IMR-90 (cell line): ENCODE measurements around the gene CRTC1. TPM values are rescaled to one million over a fixed set of nuclear protein-coding genes. Genes with fewer than 3 reads are reported as not detected.

Source experiments
- ATAC-seq: fragments of 200-7000 bp; cut with Tn5 transposase; 2 replicates; pipeline ENCODE4 v1.9.1; 2020; ENCODE audit warnings: low read depth, mild to moderate bottlenecking, moderate library complexity
- BruUV-seq: library from RNA; stranded (reverse); fragments of 400-500 nt; replicated peaks from 2 replicates; lab custom pipeline; 2021; lab: Mats Ljungman, UMichigan
- CTCF ChIA-PET: fragments of 300-600 bp; formaldehyde crosslinking; extraction: SDS; loops from one replicate; lab custom pipeline; 2021; ENCODE audit warnings: antibody characterized with exemption; lab: Yijun Ruan, JAX
- POLR2A ChIA-PET: fragments of 300-600 bp; sonication (Branson Sonifier 250); formaldehyde crosslinking; loops from one replicate; lab custom pipeline; 2022; ENCODE audit warnings: antibody characterized with exemption; ENCODE audit not compliant: unreplicated experiment; lab: Charles Lee
- DNase-seq: peaks from one replicate; pipeline ENCODE4 v3.0.0; 2013
- H2AFZ ChIP-seq: replicated peaks from 2 replicates; pipeline ENCODE3; 2013; ENCODE audit warnings: low read length, mild to moderate bottlenecking; ENCODE audit not compliant: poor library complexity
- H2AK5ac ChIP-seq: 2 replicates; pipeline ENCODE4 v1.6.1; 2013; ENCODE audit warnings: low read depth, low read length, inconsistent platforms
- H2AK9ac ChIP-seq: replicated peaks from 2 replicates; pipeline ENCODE3; 2013; ENCODE audit warnings: mild to moderate bottlenecking, low read depth, low read length, moderate library complexity; ENCODE audit not compliant: poor library complexity
- H2BK120ac ChIP-seq: 2 replicates; pipeline ENCODE4 v1.6.1; 2013; ENCODE audit warnings: low read depth, low read length, inconsistent platforms
- H2BK15ac ChIP-seq: 3 replicates; pipeline ENCODE4 v1.6.1; 2013; ENCODE audit warnings: low read depth, low read length, inconsistent platforms
- H2BK20ac ChIP-seq: 2 replicates; pipeline ENCODE4 v1.6.1; 2013; ENCODE audit warnings: low read depth, mild to moderate bottlenecking, inconsistent platforms, low read length, moderate library complexity
- H2BK5ac ChIP-seq: 2 replicates; pipeline ENCODE4 v1.6.1; 2013; ENCODE audit warnings: mild to moderate bottlenecking, low read depth, low read length, inconsistent platforms; ENCODE audit not compliant: poor library complexity, severe bottlenecking
- H3K14ac ChIP-seq: replicated peaks from 2 replicates; pipeline ENCODE4 v1.6.1; 2013; ENCODE audit warnings: low read depth, low read length, inconsistent platforms
- H3K18ac ChIP-seq: 2 replicates; pipeline ENCODE4 v1.6.1; 2013; ENCODE audit warnings: low read depth, low read length, control low read depth
- H3K23ac ChIP-seq: 2 replicates; pipeline ENCODE4 v1.6.1; 2013; ENCODE audit warnings: low read depth, low read length, inconsistent platforms
- H3K27ac ChIP-seq: 2 replicates; pipeline ENCODE4 v1.5.1; 2013; ENCODE audit warnings: mild to moderate bottlenecking, control low read depth, low read length; ENCODE audit not compliant: insufficient read depth
- H3K27me3 ChIP-seq: 2 replicates; pipeline ENCODE4 v1.6.1; 2013; ENCODE audit warnings: low read length; ENCODE audit not compliant: control insufficient read depth, insufficient read depth
- H3K36me3 ChIP-seq: 2 replicates; pipeline ENCODE4 v1.6.1; 2013; ENCODE audit warnings: low read length, mixed read lengths; ENCODE audit not compliant: control insufficient read depth, insufficient read depth
- H3K4ac ChIP-seq: 2 replicates; pipeline ENCODE4 v1.6.1; 2013; ENCODE audit warnings: low read depth, low read length, inconsistent platforms
- H3K4me1 ChIP-seq: 2 replicates; pipeline ENCODE4 v1.6.1; 2013; ENCODE audit warnings: low read length, mixed read lengths; ENCODE audit not compliant: control insufficient read depth, insufficient read depth
- H3K4me2 ChIP-seq: 2 replicates; pipeline ENCODE4 v1.6.1; 2013; ENCODE audit warnings: low read depth, mild to moderate bottlenecking, control low read depth, low read length, moderate library complexity
- H3K4me3 ChIP-seq: 2 replicates; pipeline ENCODE4 v1.5.1; 2013; ENCODE audit warnings: low read depth, mild to moderate bottlenecking, control low read depth, low read length, moderate library complexity; ENCODE audit not compliant: insufficient read depth
- H3K56ac ChIP-seq: 2 replicates; pipeline ENCODE4 v1.6.1; 2013; ENCODE audit warnings: low read length, inconsistent platforms; ENCODE audit not compliant: insufficient read depth; ENCODE audit errors: extremely low read depth
- H3K79me1 ChIP-seq, 2 experiments: 2 replicates each; pipeline ENCODE4 v1.6.1; 2013; ENCODE audit warnings: low read length in 2 of 2, inconsistent platforms in 1 of 2, low read depth in 1 of 2
- H3K9ac ChIP-seq: 2 replicates; pipeline ENCODE4 v1.6.1; 2013; ENCODE audit warnings: low read depth, low read length, control low read depth
- H3K9me1 ChIP-seq: 2 replicates; pipeline ENCODE4 v1.6.1; 2013; ENCODE audit warnings: low read length, inconsistent platforms; ENCODE audit not compliant: insufficient read depth
- H3K9me3 ChIP-seq: 2 replicates; pipeline ENCODE4 v1.6.1; 2013; ENCODE audit warnings: low read length; ENCODE audit not compliant: control insufficient read depth, insufficient read depth
- H4K20me1 ChIP-seq: 2 replicates; pipeline ENCODE4 v1.6.1; 2013; ENCODE audit warnings: low read length, inconsistent platforms; ENCODE audit not compliant: insufficient read depth
- H4K5ac ChIP-seq: 2 replicates; pipeline ENCODE4 v1.6.1; 2013; ENCODE audit warnings: mild to moderate bottlenecking, low read depth, low read length, control low read depth
- H4K8ac ChIP-seq, 2 experiments: 2 replicates each; pipeline ENCODE4 v1.6.1; 2013; ENCODE audit warnings: low read depth in 2 of 2, low read length in 2 of 2, control low read depth in 1 of 2, inconsistent platforms in 1 of 2
- H4K91ac ChIP-seq: 2 replicates; pipeline ENCODE4 v1.6.1; 2013; ENCODE audit warnings: low read depth, low read length, inconsistent platforms; ENCODE audit not compliant: insufficient read depth
- BHLHE40 ChIP-seq: fragments of 150-350 bp; IDR thresholded peaks from 2 replicates; pipeline ENCODE4 v1.6.1; 2016; ENCODE audit warnings: mild to moderate bottlenecking, low read depth, low read length
- CHD1 ChIP-seq: IDR thresholded peaks from 2 replicates; pipeline ENCODE4 v1.6.1; 2012; ENCODE audit warnings: low read depth, low read length, improper control_type of control experiment
- FOS ChIP-seq: fragments of 150-350 bp; IDR thresholded peaks from 2 replicates; pipeline ENCODE4 v1.6.1; 2016; ENCODE audit warnings: low read depth, low read length
- NFE2L2 ChIP-seq: fragments of 150-350 bp; IDR thresholded peaks from 2 replicates; pipeline ENCODE4 v1.6.1; 2016; ENCODE audit warnings: low read depth, mild to moderate bottlenecking, low read length
- POLR2A ChIP-seq: IDR thresholded peaks from 2 replicates; pipeline ENCODE4 v1.6.1; 2012; ENCODE audit warnings: mild to moderate bottlenecking, low read depth, low read length
- RFX5 ChIP-seq: IDR thresholded peaks from 2 replicates; pipeline ENCODE4 v1.8.0; 2012; ENCODE audit warnings: low read depth, mild to moderate bottlenecking, low read length, moderate library complexity
- SMC3 ChIP-seq: fragments of 150-350 bp; IDR thresholded peaks from 2 replicates; pipeline ENCODE4 v1.6.1; 2016; ENCODE audit warnings: low read depth, mild to moderate bottlenecking, antibody characterized with exemption, low read length, moderate library complexity
- WGBS, 2 experiments: methylation state at CpG; one replicate each; pipeline versions ENCODE4 v1.1.5 to v1.1.7; 2013; ENCODE audit warnings: missing lambda C conversion rate in 2 of 2; ENCODE audit not compliant: insufficient read length in 1 of 2; ENCODE audit errors: extremely low coverage in 2 of 2; 5-methylcytosine and 5-hydroxymethylcytosine counted together
- dilution Hi-C: fragments of 300-500 bp; cut with HindIII; formaldehyde crosslinking; loops from one replicate; pipeline ENCODE4 v1.14.3; 2018; ENCODE audit warnings: low sequenced_read_pairs; ENCODE audit not compliant: unreplicated experiment
- in situ Hi-C: fragments of 300-500 bp; cut with MboI; formaldehyde crosslinking; loops from 3 replicates; pipeline ENCODE4 v1.14.3; 2019; ENCODE audit warnings: low sequenced_read_pairs, inconsistent platforms, mixed read lengths
- intact Hi-C: fragments of 100-400 bp; cut with micrococcal nuclease; formaldehyde crosslinking; loops from 2 replicates; pipeline ENCODE4 v1.10.0; 2022
- polyA plus RNA-seq, 3 experiments: library from polyadenylated mRNA; depleted of rRNA; stranded (reverse); fragments of >200 nt; gene quantifications; 2 replicates each; pipeline ENCODE4 v1.2.3, GENCODE V29; 2012; ENCODE audit warnings: low replicate concordance in 1 of 3
- total RNA-seq: library from RNA; depleted of rRNA; stranded (reverse); fragments of >200 nt; gene quantifications from 2 replicates; pipeline ENCODE4 v1.2.3, GENCODE V29; 2012
- TF ChIP-seq, protein P1 (sequence below): fragments of 150-350 bp; IDR thresholded peaks from 2 replicates; pipeline ENCODE4 v1.6.1; 2016; ENCODE audit warnings: low read depth, mild to moderate bottlenecking, low read length, moderate library complexity, borderline replicate concordance

Gene CRTC1
- total and polyA plus RNA-seq, 2 of the 4 experiments (the other 2 are of a cell fraction) = 0.18 to 5.7 TPM

DNA sequence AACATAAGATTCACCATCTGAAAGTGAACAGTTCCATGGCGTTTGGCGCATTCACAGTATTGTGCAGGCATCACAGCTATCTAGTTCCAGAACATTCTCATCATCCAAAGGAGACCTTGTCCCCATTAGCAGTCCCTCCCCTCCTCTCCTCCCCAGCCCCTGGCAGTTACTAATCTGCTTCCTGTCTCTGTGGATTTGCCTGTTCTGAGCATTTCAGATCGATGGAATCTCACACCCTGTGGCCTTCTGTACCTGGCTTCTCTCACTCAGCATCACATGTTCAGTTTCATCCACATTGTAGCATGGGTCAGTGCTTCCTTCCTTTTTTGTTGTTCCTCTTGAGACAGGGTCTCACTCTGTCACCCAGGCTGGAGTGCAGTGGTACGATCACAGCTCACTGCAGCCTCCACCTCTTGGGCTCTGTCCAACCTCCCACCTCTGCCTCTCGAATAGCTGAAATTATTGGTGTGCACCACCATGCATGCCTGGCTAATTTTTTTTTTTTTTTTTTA, 34.6 kb downstream of the CRTC1 start:
- Histone ChIP-seq H3K4me2 (no peak overlapping the region), H2BK5ac (no peak overlapping the region), H3K79me1 (peaks cover 0 to 11% of the 10 kb centered on the region in 2 experiments; a peak in 1 of 4 replicates), H3K9me3 (no peaks in the 10 kb centered on the region), H3K4ac (no peak overlapping the region), H4K91ac (no peak overlapping the region), H2AK9ac (no peak overlapping the region), H3K23ac (no peak overlapping the region), H2AK5ac (no peak overlapping the region), H3K36me3 (peaks cover 7% of the 10 kb centered on the region), H2BK120ac (no peak overlapping the region), H3K56ac (no peak overlapping the region), H2AFZ (no peak overlapping the region), H4K5ac (no peak overlapping the region), H4K8ac (no peak overlapping the region), H4K20me1 (peaks cover 34% of the 10 kb centered on the region), H3K18ac (no peak overlapping the region), H3K4me3 (no peak overlapping the region), H2BK20ac (no peak overlapping the region), H3K9ac (no peak overlapping the region), H3K14ac (no peak overlapping the region), H3K27ac (no peak overlapping the region), H2BK15ac (no peak overlapping the region), H3K4me1 (peaks cover 1% of the 10 kb centered on the region; the same call in 1 of the 2 replicates), H3K27me3 (no peaks in the 10 kb centered on the region), H3K9me1 (peaks cover 4% of the 10 kb centered on the region; the same call in 1 of the 2 replicates)
- ATAC-seq (no peak), DNase-seq (no peak)
- in situ Hi-C loops = no loop called here
- ChIA-PET POLR2A (interaction anchor here (0.6 kb wide), 1 partner anchor 178 kb away, joined by 3 read pairs; no protein-coding TSS in a partner anchor), CTCF (interaction anchor here (0.7 kb wide), 1 partner anchor 11 kb away, joined by 7 read pairs; no protein-coding TSS in a partner anchor)
- TF ChIP-seq POLR2A = no peak
- no peak for TF ChIP-seq SMC3
- no peak for TF ChIP-seq CHD1
- TF ChIP-seq FOS = no peak
- TF ChIP-seq RFX5 = no peak
- TF ChIP-seq, protein P1, sequence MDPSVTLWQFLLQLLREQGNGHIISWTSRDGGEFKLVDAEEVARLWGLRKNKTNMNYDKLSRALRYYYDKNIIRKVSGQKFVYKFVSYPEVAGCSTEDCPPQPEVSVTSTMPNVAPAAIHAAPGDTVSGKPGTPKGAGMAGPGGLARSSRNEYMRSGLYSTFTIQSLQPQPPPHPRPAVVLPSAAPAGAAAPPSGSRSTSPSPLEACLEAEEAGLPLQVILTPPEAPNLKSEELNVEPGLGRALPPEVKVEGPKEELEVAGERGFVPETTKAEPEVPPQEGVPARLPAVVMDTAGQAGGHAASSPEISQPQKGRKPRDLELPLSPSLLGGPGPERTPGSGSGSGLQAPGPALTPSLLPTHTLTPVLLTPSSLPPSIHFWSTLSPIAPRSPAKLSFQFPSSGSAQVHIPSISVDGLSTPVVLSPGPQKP = no peak
- TF ChIP-seq NFE2L2 = no peak
- no peak for TF ChIP-seq BHLHE40
- dilution Hi-C loops = no loop called here
- intact Hi-C loops = no loop called here
- WGBS, 2 experiments = 90% methylated on average over 3 of the region's 5 CpGs; no CpG with 5 or more reads in 1 of the 2 experiments
- no TSS peak for BruUV-seq
